Activated CD4-positive, alpha-beta T cell treated with anti-CD3 and anti-CD28 coated beads, Interleukin-2, amount 50 U/mL, for 16 hours (primary cell): Measurements from ENCODE around the gene THSD7B.
"Not testable (repeated sequence)": the region's sequence is repeated elsewhere in the genome, so short reads cannot be mapped to it uniquely, and the experiment has no call there.

ENCODE experiments used
- DNase-seq: peaks from one replicate; pipeline ENCODE4 v3.0.0-alpha.2; 2020

THSD7B gene

DNA sequence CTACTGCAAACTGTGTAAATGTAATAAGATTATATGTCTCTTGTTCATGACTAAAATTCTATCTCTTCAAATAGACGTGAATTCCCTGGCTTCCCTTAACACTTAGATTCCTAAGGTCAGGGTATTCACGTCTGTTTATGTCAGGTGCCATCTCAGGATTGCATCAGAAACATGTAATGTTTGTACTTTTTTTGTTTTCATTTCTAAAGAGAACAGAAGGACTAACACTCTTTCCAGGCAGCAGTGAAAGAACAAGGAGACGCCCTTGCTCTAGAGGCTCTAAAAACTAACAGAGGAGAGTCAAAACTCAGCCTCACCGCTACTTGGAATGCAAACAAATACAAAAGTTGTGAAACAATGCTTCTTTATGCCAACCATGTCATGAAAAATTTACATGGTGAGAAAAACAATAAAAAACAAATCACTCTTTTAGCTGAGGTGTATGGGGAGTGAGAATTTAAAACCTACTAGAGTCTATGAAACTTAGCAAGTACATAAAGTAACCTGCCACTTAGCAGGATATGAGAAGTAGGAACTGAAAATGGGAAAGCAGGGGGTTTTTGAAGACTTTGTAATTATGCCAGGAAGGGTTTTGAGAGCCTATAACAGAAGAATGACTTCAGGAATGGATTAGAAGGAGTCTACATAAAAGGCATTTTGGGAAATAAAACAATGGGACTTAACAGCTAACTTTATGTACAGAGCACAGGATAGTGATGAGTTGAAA is 522.7 kb downstream of the THSD7B start:
- no peak for DNase-seq

DNA sequence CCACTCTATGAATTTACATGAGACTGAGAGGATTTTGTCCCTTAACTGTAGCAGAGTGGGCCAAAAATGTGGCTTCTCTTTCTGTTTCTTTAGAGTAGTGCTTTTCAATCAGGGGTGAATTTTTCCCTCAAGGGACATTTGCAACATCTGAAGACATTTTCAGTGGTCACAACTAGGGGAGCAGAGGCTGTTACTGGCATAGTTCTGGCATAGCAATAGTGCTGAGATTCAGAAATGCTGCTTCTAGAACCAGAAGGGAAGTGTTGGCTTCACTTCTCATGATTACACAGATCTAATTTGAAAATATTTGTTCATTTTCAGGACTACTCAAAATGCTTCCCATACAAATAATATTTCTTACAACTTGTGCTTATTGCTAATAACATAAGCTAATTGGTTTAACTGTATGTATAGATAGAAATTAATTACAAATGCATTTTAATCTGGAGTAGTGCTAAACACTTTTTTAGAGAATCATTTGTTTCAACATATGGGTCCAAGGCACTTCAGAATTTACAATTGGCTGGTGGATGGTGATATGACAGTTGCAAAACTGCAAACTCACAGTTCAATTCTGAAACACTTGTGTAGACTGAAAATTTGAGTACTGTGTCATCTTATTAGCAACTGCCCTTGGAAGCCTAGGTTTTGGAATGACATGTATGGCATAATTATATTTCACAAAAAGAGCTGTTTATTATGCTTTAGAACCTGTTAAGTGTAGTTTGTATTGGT is 526.7 kb downstream of the THSD7B start:
- DNase-seq, result no peak

DNA sequence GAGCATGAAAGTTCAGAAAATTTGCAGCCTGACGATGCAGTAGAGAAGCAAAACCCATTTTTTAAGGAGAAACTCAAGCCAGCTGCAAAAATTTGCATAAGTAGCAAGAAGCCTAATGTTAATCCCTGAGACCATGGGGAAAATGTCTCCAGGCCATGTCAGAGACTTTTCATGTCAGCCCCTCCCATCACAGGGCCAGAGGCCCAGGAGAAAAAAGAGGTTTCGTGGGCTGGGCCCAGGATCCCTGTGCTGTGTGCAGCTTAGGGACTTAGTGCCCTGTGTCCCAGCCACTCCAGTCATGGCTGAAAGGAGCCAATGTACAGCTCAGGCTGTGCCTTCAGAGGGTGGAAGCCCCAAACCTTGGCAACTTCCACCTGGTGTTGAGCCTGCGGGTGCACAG is 533.0 kb downstream of the THSD7B start:
- no peak for DNase-seq

DNA sequence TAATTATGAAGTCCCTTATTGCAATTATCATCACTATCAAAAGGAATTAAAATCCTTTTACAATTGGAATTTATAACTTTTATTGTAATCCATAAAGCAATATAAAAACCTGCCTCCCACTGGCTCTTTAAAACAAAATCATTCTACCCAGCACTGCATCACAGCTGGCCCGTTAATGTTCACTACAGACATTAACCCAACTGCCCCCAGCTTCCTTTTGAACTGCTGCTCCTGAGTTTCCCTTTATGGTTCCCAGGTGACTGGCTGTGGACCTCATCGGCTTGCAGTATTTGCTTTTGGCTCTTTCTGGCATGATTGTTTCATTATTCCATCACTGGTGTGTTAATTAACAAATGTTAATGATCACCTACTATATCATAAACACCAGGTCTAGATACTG is 535.6 kb downstream of the THSD7B start:
- no peak for DNase-seq

DNA sequence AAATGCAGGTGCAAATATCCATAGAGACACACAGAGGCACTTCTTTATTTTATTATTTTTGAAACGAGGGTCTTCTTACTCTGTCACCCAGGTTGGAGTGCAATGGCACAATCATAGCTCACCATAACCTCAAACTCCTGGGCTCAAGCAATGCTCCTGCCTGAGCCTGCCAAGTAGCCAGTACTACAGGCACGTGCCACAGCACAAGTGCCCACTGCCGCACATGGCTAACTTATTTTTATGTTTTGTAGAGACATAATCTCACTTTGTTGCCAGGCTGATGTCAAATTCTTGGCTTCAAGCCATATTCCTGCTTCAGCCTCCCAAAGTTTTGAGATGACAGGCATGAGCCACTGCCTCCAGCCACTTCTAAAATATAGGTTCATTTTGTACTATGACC is 537.6 kb downstream of the THSD7B start:
- DNase-seq, result no peak

DNA sequence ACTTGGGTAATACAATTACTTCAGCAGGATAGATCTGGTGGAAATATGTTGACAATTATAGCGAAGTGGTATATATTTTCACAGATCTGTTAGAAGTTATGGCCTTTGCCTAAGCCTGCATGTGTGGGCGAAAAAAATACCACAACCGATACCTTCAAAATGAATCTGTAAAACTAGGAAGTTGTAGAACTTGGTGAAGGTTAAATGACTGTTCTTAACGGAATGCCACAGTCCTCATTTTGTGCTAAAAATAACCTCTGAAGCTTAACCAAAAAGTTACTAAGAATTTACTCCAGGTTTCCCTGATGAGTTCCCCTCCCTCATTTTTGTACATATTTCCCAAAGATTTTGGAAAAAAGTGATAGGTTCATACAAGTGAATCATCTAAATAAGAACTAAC is 550.7 kb downstream of the THSD7B start:
- DNase-seq, result no peak

DNA sequence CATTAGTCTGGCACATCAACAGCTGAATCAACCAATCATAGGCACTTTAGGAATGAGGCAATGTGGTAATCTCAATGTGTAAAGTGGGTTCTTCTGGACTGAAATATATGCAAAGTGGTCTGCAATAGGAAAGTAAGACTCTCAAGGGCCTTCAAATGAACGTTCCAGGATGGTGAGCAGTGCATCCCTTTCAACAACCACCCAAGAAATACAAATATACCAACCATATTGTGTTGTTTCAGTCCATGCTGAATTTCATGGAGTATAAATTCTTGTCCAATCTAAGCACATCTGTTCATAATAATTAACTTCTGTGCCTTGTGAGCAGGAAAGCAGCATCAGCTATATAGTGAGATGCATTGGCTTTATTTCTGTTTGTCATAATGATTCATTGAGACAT is 556.2 kb downstream of the THSD7B start:
- DNase-seq, result no peak

DNA sequence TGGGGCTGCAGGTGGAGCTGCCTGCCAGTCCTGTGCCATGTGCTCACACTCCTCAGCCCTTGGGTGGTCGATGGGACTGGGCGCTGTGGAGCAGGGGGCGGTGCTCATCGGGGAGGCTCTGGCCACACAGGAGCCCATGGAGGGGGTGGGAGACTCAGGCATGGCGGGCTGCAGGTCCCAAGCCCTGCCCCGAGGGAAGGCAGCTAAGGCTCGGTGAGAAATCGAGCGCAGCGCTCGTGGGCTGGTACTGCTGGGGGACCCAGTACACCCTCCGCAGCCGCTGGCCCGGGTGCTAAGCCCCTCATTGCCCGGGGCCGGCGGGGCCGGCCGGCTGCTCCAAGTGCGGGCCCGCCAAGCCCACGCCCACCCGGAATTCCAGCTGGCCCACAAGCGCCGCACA is 566.2 kb downstream of the THSD7B start:
- not testable (repeated sequence) for DNase-seq

DNA sequence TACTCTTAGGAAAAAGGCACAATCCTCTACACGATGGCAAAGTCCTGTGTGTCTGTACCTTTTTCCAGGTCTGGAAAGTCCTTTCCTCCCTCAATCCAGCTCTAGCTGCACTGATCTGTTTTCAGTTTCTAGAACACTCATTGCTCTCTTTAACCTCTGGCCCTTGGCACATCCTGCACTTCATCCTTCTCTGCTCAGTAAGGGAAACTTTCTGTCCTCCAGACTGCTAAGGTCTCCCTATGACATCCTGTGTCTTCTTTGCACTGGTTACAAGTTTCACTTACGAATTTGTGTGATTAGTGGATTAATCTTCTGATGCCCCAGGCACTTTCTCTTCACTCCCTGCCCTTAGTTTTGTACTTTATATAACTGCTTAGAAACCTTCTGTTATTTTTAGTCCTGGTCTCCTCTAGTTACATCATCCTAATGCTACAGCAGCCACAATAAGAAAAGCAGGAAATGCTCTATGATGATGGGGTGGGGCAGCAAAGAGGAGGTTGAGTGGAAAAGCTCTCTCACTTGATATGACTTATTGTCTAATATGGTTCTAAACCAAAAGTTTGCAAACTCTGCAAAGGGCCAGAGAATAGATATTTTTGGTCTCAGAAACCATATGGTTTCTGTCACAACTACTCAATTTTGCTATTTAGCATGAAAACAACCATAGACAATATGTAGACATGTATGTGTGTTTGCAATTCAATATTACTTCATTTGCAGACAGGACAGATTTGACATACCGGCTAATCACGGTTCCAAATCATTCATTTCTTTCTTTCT is 568.2 kb downstream of the THSD7B start:
- DNase-seq, result no peak

DNA sequence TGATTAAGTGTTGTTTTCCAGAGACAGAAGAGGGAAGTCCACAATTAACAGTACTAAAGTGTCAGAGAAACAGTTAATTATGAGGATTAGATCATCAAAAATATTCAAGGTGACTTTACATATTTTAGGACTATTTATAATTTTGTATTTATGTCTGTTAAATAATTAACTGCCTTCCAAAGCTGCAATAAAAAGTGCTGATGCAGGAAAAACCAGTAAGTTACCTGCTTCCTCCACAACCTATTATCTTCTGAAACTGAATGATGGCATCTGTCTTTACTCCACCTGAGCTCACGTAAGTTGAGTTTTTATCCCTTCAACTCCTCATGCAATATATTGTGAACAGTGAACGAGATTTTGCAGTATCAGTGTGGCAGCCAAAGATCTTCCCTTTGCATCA is 570.7 kb downstream of the THSD7B start:
- no peak for DNase-seq

DNA sequence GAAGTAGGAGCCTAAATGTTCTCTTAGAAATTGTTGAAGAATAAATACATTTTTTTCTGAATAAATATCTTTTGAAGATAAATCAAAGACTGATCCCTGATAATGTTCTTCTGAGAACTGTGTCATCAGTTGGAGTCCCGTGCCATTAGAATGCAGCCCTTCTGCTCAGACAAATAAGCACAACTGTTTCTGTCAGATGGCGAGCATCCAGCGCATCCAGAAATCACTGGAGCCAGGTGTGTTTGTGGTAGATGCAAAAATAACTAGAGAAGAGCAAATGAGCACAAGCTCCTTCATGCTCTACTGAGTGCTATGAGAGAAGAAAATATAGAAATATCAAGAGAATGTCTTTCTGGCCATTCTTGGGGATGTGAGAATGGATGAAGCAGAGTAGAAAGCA is 573.7 kb downstream of the THSD7B start:
- no peak for DNase-seq

DNA sequence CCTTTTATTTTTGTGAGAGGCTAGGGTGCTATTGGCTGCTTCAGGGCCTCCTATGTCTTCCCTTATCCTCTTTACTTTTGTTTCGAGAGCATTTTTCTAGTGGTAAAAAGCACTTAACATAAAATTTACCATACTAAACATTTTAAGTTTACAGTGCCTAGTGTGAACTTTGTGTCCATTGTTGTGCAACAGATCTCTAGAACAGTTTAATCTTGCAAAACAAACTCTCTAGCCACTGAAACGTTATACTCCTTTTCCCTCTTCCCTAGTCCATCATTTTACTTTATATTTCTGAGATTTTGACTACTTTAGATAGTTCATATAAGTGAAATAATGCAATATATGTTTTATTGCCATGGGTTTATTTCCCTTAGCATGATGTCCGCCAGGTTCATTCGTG is 580.6 kb downstream of the THSD7B start:
- no peak for DNase-seq

DNA sequence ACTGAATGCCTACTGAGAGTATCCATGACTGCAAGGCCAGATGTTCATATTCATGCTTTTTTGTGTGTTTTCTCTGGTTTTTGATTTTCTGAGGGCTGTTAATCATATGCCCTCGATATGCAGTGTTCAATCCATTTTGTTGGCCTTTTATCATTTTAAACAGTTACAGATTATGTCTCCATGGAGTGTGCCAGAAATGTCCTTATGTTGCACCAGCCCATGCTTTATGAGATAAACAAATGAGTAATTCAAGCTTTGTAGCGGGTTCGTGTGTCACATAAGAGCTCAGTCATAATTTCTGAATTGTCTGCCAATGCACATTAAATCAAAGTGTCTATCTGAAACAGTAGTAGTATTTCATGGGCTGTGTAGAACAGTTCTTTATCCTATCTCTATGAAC is 583.0 kb downstream of the THSD7B start:
- DNase-seq, result no peak

DNA sequence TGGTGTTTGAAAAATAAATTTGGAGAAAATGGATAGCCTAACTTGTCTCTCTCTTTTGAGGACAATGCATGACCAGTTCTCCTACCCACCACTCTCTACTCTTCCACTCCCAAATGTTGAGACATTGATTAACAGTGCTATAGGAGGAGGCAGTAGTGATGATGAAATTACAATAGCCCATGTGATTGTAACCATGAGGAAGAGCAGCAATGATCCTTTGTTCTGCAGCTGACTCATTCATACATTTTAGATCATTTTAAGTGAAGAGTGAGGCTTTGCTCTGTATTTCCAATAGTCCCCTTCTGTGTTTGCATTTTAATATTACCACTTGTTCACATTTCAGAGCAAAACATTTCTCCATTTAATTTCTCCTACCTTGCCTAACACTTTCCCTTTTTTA is 592.3 kb downstream of the THSD7B start:
- DNase-seq, result no peak

DNA sequence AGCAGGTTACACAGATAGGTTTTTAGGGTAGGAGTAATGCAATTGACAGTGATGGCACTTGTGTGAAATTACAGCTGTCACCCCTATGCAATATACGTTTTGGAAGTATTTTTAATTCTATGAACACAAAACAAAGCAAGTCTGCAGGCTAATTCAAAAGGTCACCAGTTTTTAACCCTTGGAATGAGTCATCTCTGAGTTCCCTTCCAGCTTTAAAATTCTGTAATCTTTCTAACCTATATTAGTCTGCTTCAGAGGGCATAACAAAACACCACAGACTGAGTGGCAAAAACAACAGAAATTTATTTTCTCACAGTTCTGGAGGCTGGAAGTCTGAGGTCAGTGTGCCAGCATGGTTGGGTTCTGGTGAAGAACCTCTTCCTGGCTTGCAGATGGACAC is 602.0 kb downstream of the THSD7B start:
- DNase-seq, result no peak

DNA sequence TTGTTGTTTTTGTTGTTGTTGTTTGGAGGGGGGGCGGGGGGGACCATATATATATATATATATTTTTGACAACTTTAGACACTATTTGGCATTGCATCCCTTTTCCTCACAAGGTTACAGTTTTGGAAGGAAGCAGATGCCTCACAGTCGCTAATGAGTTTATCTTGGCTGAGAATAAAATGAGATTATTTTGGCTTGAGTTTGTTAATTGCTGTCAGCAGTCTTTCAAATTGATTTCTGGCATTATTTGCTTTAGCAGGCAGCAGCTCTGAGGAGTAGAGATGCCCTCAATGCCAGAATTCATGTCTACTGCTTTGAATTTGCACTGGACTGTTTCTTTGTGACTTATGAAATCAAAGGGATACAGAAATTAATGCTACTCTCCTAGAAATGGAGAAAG is 603.8 kb downstream of the THSD7B start:
- no peak for DNase-seq

DNA sequence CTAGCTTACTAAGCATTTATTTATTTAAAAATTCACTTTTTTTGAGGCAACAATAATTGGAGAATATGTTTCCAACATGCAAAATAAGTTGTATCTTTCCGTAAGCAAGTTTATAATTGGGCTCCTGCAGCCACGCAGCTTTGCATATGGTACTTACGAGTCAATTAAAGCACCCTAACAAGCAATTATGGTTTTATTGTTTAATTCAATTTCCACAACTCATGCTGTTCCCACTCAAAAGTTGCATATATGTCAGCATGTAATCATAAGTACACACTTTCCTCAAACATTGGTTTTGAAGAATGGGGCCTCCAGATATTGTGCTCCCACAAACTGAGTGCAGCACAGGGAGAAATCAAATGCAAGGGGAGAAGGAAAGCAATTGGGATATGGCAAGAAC is 613.8 kb downstream of the THSD7B start:
- no peak for DNase-seq

DNA sequence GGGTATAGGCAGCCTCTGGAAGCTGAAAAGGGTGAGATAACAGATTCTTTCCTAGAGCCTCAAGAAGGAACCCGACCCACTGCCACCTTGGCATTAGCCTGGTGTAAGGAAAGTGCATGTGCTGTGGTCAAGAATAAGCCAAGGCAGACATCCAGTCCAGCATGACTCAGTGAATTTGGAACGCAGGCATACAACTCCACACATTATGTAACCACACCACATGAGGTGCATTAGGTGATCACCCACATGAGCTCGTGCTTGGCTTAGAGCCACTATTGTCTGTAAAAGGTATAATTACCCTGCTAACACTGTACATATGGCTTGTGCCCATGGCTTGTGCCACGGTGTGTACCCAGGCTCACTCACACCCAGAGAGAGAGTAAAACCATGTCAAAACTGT is 615.3 kb downstream of the THSD7B start:
- DNase-seq, result no peak

DNA sequence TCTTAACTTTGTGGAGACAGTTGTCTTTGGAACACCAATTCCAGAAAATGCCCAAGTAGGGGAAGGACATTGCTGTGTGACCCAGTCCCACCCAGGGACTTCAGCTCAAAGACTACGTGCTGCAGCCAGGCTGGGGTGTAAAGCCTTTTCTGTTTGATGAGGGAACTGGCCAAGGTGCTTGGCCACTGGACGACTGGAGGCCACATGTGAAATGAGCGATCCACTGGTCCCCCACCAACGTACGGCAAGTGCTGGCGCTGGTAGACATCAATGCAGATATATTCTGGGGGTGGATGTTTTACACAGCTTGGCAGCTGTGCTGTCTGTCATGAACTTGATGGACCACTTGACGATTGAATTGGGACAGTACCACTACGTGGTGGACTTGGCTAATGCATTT is 616.4 kb downstream of the THSD7B start:
- no peak for DNase-seq

DNA sequence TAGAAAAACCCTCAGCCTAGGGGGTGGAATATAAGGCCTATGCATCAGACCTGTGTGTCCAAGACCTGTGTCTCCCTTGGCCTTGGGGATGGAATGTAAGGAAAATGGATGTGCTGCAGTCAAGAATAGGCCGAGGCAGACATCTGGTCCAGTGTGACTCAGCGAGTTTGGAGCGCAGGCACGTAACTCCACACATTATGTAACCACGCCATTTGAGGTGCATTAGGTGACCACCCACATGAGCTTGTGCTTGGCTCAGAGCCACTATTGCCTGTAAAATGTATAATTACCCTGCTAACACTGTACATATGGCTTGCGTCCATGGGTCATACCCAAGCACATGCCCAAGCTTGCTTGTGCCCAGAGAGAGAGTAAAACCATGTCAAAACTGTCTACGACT is 618.0 kb downstream of the THSD7B start:
- DNase-seq, result no peak

DNA sequence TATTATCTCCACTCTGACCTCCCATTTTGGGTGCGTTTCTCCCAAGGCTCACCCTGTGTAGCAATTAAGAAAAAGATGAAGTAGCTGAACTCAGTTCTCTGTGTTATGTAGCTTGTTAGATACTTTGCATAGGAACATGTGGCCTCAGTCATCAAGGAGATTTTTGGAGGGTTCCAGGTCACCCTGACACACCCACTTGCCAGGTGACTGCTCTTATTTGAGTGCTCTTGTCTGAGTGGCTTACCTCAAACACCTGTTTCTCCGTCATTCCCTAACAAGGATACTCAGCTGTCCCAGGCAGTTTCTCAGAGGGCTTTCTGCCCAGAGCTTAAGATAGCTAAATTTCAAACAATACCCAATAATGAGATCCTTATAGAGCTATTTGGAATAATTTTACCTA is 621.7 kb downstream of the THSD7B start:
- no peak for DNase-seq

DNA sequence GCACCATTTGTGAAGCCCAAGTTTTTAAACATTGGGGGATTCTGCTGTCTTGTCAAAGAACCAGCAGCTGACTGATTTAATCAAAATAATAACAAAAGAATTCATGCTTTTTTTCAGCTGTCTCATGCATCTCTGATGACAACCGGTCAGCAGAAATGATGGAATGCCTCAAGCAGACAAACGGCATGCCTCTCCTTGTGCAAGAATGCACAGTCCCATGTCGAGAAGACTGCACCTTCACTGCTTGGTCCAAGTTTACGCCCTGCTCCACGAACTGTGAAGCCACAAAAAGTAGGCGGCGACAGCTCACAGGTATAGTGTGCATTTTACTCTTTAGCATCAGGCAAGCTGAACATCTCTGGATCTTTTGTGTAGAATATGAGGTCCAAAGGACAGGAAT is 640.2 kb downstream of the THSD7B start:
- DNase-seq, result no peak

DNA sequence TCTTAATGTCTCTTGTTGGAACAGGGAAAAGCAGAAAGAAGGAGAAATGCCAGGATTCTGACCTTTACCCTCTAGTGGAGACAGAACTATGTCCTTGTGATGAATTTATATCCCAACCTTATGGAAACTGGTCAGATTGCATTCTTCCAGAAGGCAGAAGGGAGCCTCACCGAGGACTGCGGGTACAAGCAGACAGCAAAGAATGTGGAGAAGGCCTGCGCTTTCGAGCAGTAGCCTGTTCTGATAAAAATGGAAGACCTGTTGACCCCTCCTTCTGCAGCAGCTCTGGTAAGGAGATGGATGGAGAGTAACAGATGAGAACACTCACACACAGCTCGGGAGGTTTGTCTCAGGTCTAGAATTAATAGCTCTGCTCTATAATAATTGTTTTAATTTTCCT is 646.2 kb downstream of the THSD7B start:
- DNase-seq, result no peak

DNA sequence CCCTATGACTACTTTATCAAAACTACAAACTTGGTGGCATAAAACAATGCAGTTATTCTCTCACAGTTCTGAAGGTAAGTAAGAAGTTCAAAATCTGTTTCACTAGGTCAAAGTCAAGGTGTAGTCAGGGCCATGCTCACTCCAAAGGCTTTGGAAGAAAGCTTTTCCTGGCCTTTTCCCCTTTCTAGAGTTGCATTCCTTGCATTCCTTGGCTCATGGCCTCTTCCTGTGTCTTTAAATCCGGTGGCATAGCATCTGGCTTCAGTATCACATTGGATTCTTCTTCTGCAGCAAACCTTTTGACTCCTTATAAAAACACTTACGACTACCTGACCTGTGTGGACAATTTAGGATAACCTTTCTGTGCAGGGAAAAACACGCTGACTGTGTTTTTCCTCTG is 655.4 kb downstream of the THSD7B start:
- no peak for DNase-seq
